Measurements from ENCODE around the gene DGKB. TPM values are rescaled to one million over a fixed set of nuclear protein-coding genes. Genes with fewer than 3 reads are reported as not detected.
A peak's percentile ranks its signal among the peaks of the same experiment; 100 is the strongest.

Gene DGKB
- polyA plus RNA-seq, 1 of the 3 experiments (the other 2 are of a cell fraction) = 2.1 TPM

GRCh38 chr7:14836571-14837189, 65.9 kb downstream of the DGKB start (continued):
- TF ChIP-seq SMC3 (IDR thresholded peaks at IDR 0.05; ENCODE audit: low read depth, low read length) (0 out of 2 replicates have a peak, but pooled peaks have one; percentile 6), TAF1 (IDR thresholded peaks at IDR 0.05; ENCODE audit: borderline replicate concordance, low read depth, low read length) (peak; percentile 26; the same call in 1 of the 2 replicates), RFX5 (IDR thresholded peaks at IDR 0.05; ENCODE audit: low read length) (no peak), FOXM1 (IDR thresholded peaks at IDR 0.05; ENCODE audit: low read depth) (peak; percentile 39; the same call in 1 of the 2 replicates), EZH2phosphoT487 (IDR thresholded peaks at IDR 0.05; ENCODE audit: borderline replicate concordance, low read depth) (no peak), JUND (IDR thresholded peaks at IDR 0.05) (peak; percentile 86), FOSL2 (IDR thresholded peaks at IDR 0.05; ENCODE audit: borderline replicate concordance, low read depth) (peak; percentile 95), GATA2 (CRISPR knock-in tag; IDR thresholded peaks at IDR 0.05) (no peak), EP300 (IDR thresholded peaks at IDR 0.05; ENCODE audit: borderline replicate concordance in 1 of 2, low read depth in 1 of 2, low read length in 1 of 2) (peak in 1 of 2 experiments; percentile 58; a peak in 1 of 4 replicates), MEF2A (IDR thresholded peaks at IDR 0.05; ENCODE audit: borderline replicate concordance, low read depth) (0 out of 2 replicates have a peak, but pooled peaks have one; percentile 5), IRF3 (IDR thresholded peaks at IDR 0.05; ENCODE audit: low read depth, low read length) (no peak)

GRCh38 chr7:14836006-14836405, 66.5 kb downstream of the DGKB start:
- Histone ChIP-seq H3K9ac (peak overlapping the region; percentile 65; the same call in 1 of the 2 replicates), H3F3A (replicated peaks; ENCODE audit: insufficient read depth) (peaks cover 48% of the 10 kb centered on the region)

GRCh38 chr7:14835384-14835783, 67.2 kb downstream of the DGKB start:
- Histone ChIP-seq H3K36me3 (replicated peaks in 1 of 2; ENCODE audit: control insufficient read depth in 1 of 2, insufficient read depth in 2 of 2, low read length in 1 of 2) (no peaks in the 10 kb centered on the region), H3K27ac (ENCODE audit: low read depth in 2 of 2, low read length in 1 of 2) (peak overlapping the region; percentile 73 to 92), H3K79me2 (ENCODE audit: insufficient read depth) (no peaks in the 10 kb centered on the region), H3K9me3 (no peaks in the 10 kb centered on the region), H2AFZ (ENCODE audit: low read depth) (no peak overlapping the region), H4K20me1 (ENCODE audit: insufficient read depth) (no peaks in the 10 kb centered on the region), H3F3A (replicated peaks; ENCODE audit: insufficient read depth) (peaks cover 51% of the 10 kb centered on the region), H3K4me3 (ENCODE audit: low read depth in 2 of 2, low read length in 1 of 2) (no peak overlapping the region), H3K9ac (peak overlapping the region; percentile 65; the same call in 1 of the 2 replicates), H3K4me1 (ENCODE audit: control insufficient read depth in 1 of 2, insufficient read depth in 2 of 2, low read depth in 1 of 2, low read length in 1 of 2) (peaks cover 17 to 50% of the 10 kb centered on the region in 2 experiments), H3K27me3 (ENCODE audit: insufficient read depth) (no peaks in the 10 kb centered on the region), H3K4me2 (peak overlapping the region; percentile 72), H3K9me2 (no peaks in the 10 kb centered on the region)
- DNase-seq = no peak
- WGBS (ENCODE audit: low lambda C conversion rate) = 81% methylated on average over 5 of the region's 5 CpGs
- ChIA-PET POLR2A (no interaction called here), CTCF (interaction anchor here (1.1 to 2.0 kb wide), 2 partner anchors 13 to 128 kb away, joined by 3 to 5 read pairs; no protein-coding TSS in a partner anchor)
- no peak for TF ChIP-seq TAF1 (IDR thresholded peaks at IDR 0.05; ENCODE audit: borderline replicate concordance, low read depth, low read length)
- TF ChIP-seq YY1 (IDR thresholded peaks at IDR 0.05; ENCODE audit: low read depth) = no peak
- no peak for TF ChIP-seq USF2 (IDR thresholded peaks at IDR 0.05; ENCODE audit: borderline replicate concordance, low read depth, low read length)
- no peak for TF ChIP-seq EP300 (IDR thresholded peaks at IDR 0.05; ENCODE audit: borderline replicate concordance in 1 of 2, low read depth in 1 of 2, low read length in 1 of 2)
- TF ChIP-seq GATA2 (CRISPR knock-in tag; IDR thresholded peaks at IDR 0.05) = no peak
- no peak for TF ChIP-seq MAX (IDR thresholded peaks at IDR 0.05; ENCODE audit: low read depth)
- TF ChIP-seq SIN3A (IDR thresholded peaks at IDR 0.05; ENCODE audit: borderline replicate concordance, low read depth, low read length) = no peak
- TF ChIP-seq REST (IDR thresholded peaks at IDR 0.05; ENCODE audit: low read depth, low read length) = no peak
- TF ChIP-seq NRF1 (IDR thresholded peaks at IDR 0.05; ENCODE audit: low read depth, low read length) = no peak

More at GRCh38 chr7:14836006-14836405, 66.5 kb downstream of the DGKB start:
- H3K27ac ChIP-seq (ENCODE audit: low read depth in 2 of 2, low read length in 1 of 2) = peak overlapping the region; percentile 73 to 92
- peak overlapping the region; percentile 72 for H3K4me2 ChIP-seq
- WGBS (ENCODE audit: low lambda C conversion rate) = 68% methylated on average over 4 of the region's 4 CpGs
- H4K20me1 ChIP-seq (ENCODE audit: insufficient read depth) = no peaks in the 10 kb centered on the region
- no peaks in the 10 kb centered on the region for H3K79me2 ChIP-seq (ENCODE audit: insufficient read depth)
- H3K27me3 ChIP-seq (ENCODE audit: insufficient read depth) = no peaks in the 10 kb centered on the region
- H3K36me3 ChIP-seq (replicated peaks in 1 of 2; ENCODE audit: control insufficient read depth in 1 of 2, insufficient read depth in 2 of 2, low read length in 1 of 2) = no peaks in the 10 kb centered on the region
- H3K9me3 ChIP-seq = no peaks in the 10 kb centered on the region
- CTCF ChIA-PET = interaction anchor here (1.1 to 2.0 kb wide), 3 partner anchors 14 to 127 kb away, joined by 3 to 5 read pairs (median 3); no protein-coding TSS in a partner anchor
- TF ChIP-seq TEAD4 (IDR thresholded peaks at IDR 0.05; ENCODE audit: borderline replicate concordance, insufficient read depth) (no peak), RAD21 (IDR thresholded peaks at IDR 0.05; ENCODE audit: low read length) (no peak), JUND (IDR thresholded peaks at IDR 0.05) (no peak)
- no peak for DNase-seq
- no peaks in the 10 kb centered on the region for H3K9me2 ChIP-seq
- POLR2A ChIA-PET = no interaction called here
- peaks cover 17 to 49% of the 10 kb centered on the region in 2 experiments for H3K4me1 ChIP-seq (ENCODE audit: control insufficient read depth in 1 of 2, insufficient read depth in 2 of 2, low read depth in 1 of 2, low read length in 1 of 2)
- no peak overlapping the region; a peak in 1 of 4 replicates for H3K4me3 ChIP-seq (ENCODE audit: low read depth in 2 of 2, low read length in 1 of 2)
- no peak overlapping the region for H2AFZ ChIP-seq (ENCODE audit: low read depth)

Measured in SK-N-SH (cell line).